HG02588 (cell line): ENCODE results near the gene GLIS1.
"Not testable (repeated sequence)": the region's sequence is repeated elsewhere in the genome, so short reads cannot be mapped to it uniquely, and the experiment has no call there.

Experiments
- ATAC-seq: cut with Tn5 transposase; IDR thresholded peaks from one replicate; pipeline ENCODE4 v1.9.1; 2021; ENCODE audit warnings: mild to moderate bottlenecking, moderate library complexity; ENCODE audit not compliant: unreplicated experiment

GLIS1 gene

GRCh38 chr1:53656747-53657530 is 82.0 kb downstream of the GLIS1 start:
- ATAC-seq, result no peak

DNA sequence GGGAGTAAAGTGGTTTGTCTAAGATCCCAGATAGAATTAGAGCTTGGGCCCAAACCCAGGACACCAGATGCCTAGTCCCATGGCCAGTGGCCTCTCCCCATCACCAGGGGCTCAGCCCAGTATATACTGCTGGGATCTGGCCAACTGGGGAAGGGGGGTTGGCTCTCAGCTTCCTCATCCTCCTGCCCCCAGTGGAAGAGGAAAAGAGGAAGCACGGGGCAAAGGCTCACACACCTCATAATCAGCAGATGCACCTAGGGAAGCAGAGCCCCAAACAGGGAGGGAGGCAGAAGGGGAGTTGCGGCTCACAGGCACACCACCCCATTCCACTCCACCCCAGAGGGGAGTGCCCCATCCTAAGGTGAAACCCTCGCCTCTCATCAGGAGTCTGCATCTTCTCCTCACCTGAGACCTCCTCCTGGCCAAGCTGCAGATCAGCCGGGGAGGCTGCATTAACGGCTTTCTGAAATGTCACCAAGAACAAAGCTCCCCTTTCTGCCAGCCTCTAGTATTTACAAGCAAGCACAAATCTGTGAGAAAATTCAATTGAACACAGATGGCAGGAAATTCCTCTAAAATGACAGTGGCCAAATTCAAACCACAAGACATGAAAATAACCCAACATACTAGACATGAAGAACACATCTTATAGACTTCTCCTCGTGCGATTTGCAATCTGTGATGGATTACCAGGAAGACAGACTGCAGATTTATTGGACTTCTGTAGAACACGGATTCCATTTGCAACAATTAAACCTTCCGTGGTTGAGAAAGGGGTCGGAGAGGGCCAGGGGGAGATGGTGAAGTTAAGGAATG is 82.8 kb downstream of the GLIS1 start:
- no peak for ATAC-seq

DNA sequence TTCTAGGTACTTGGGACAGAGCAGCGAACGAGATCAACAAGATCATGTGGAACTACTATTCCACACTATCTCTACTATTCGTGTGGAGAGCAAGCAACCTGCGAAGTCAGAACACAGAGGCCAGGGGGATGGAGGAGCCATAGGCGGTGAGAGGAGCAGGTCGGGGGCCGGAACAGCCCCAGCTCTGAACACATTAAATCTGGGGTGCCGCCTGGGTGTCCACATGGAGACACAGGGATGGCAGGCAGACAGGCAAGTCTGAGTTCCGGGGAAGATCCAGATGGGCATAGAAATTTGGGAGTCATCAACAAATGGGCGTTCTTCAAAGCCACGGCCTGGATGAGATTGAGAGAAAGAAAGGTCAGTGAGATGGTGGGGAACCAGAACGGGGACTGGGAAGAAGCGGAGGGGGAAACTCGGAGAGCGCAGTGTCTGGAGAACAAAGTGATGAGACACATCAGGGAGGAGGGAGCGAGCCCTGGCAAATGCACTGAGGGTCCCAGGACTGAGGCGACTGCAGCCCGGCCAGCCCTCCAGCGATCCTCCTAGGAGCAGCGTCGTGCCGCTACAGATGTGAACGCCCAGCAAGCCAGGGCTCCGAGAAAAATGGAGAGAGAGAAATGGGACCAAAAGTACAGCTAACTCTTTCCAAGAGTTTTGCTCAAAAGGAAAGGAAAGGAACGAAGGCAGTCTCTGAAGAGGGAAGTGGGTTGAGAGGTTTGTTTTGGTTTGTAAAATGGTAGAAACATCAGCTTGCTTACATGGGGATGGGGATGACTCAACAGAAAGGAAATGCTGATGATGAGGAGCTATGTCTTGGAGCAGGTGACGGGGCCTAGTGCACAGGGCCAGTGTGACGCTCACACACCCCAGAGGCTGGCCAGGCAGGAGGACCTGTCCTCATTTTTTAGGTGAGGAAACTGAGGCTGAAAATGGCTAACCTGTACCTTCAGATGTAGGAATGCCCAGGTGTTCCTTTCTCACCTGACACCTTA is 84.5 kb downstream of the GLIS1 start:
- no peak for ATAC-seq

GRCh38 chr1:53653631-53654030 is 85.3 kb downstream of the GLIS1 start:
- ATAC-seq, result no peak

- ATAC-seq, result no peak
Measured at GRCh38 chr1:53653200-53653575, 85.8 kb downstream of the GLIS1 start.

DNA sequence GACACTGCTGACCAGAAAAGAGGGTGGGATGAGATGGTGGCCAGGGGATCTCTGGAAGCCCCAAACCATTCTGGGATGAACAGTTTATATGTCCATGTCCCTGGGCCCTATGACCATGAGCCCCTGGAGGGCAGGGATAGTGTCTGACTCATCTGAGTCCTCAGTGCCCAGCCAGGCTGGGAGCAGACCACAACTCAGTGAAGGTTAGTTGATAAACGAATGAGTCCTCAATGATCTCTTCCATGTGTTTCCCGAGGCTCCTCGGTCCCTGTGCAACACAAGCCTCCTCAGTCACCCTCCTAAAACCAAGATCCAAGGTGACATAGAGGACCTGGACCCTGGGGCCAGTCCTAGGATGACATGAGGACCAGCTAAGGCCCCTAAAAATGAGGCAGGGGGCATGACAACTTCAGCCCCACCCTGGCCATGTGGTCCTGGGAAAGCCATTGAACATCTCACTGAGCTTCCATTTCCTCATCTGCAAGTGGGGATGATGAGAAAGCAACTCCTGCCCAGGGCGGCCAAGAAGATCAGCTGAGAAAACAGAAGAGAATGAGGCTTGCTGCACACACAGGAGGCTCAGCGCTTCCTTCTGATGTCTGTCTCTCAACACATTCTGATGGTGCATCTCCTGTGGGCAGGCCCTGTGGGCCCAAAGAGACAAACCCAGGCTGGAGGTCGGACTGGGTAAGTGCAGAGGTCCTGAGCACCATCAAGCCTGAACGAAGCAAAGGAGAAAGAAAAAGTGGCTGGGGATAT is 86.3 kb downstream of the GLIS1 start:
- ATAC-seq, result no peak

GRCh38 chr1:53651356-53651755 is 87.6 kb downstream of the GLIS1 start:
- ATAC-seq, result no peak

- ATAC-seq, result no peak
Measured at GRCh38 chr1:53648516-53648915, 90.4 kb downstream of the GLIS1 start.

- ATAC-seq, result not testable (repeated sequence)
Measured at GRCh38 chr1:53647915-53648314, 91.0 kb downstream of the GLIS1 start.

- ATAC-seq, result no peak
Measured at GRCh38 chr1:53646732-53647131, 92.2 kb downstream of the GLIS1 start.

- ATAC-seq, result no peak
Measured at GRCh38 chr1:53645690-53646078, 93.3 kb downstream of the GLIS1 start.

- ATAC-seq, result no peak
Measured at GRCh38 chr1:53644909-53645689, 93.9 kb downstream of the GLIS1 start.

GRCh38 chr1:53644496-53644895 is 94.5 kb downstream of the GLIS1 start:
- no peak for ATAC-seq

DNA sequence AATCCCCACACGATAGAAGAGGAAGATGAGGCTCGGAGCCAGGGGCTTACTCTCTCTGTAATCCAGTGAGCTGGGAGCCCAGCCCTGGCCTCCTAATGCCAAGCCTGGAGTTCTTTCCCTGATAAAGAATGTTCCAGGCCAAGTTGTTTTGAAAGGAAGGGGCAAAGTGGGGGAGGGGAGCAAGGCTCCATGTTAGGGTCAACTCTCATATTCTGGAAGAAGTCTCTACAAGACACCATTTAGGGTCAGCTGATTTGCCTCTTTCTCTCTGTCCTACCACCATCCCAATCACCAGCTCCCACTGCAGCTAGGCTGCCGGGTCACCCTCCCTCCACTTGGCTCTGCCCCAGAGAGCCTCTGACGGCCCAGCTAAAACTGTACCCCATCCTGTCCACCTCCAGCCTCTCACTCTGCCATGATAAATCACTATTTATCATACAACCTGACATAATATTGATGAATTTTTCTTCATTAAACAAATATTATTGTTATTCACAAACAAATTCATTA is 95.0 kb downstream of the GLIS1 start:
- no peak for ATAC-seq

GRCh38 chr1:53643041-53643880 is 95.7 kb downstream of the GLIS1 start:
- no peak for ATAC-seq

DNA sequence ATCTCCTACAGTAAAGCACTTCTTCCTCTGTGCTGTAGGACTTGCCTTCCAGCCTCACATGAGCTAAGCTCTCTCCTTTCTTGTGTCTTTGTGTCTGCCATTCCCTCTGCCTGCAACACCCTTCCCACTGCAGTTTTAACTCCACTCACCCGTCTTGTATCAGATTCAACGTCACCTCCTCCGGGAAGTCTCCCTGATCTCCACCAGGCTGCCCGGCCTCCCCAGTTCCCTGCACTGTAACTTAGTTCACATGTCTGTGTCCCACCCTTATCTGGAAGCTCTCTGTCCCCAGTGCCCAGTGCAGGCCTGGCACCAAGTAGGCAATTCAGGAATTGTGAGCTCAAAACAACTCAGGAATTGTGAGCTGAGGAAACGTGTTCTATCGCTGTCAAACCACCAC is 96.4 kb downstream of the GLIS1 start:
- no peak for ATAC-seq

DNA sequence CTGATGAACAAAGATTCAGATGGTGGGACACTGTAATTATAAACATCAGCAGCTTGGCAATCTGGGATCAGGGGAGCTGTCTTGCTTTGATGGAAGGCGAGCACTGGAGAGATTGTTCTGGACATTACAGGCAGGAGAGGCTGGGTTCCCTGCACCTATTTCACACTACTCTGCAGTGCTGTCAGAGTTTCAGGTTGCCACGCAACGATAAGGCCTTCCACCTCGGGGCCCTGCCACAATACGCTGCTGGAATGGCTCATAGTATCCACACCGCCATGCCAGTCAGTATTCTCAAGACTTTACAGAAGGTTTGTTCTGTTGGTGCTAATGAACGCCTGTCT is 96.8 kb downstream of the GLIS1 start:
- no peak for ATAC-seq

DNA sequence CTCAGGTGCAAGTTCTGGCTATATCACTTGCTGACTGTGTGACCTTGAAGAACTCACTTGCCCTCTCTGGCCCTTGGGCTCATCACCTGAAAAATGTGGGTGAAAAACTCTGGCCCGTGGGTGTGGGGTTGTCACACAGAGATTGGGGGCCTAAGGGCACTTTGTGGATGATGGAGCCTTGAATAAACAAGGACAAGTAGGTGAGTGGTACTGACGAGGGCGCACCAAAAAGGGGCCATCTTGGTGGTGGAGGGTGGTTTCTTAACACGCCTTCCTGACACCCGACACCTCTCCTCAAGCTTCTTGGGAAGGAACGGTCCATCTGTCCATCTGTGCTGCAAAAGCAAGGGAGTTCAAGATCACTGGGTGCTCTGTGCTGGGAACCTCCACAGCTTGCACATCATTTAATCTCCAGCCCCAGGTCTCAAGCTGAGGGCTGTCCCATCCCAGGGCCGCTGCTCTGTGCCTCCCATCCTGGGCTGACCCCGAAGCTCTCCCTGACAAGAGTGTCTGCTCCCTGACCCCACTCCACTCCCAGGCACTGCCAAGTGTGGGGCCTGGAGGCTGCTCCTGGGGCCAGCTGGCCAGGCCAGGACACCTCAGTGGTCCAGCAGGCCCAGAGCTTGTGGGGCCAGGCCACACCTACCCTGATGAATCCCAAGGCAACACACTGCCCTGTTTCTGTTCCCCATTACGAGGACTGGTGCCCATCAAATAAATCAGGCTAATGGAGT is 97.3 kb downstream of the GLIS1 start:
- ATAC-seq, result no peak
